Left ventricle myocardium inferior (tissue), 1 donor: Measurements from ENCODE around the gene PAX6. TPM values are rescaled to one million over a fixed set of nuclear protein-coding genes. Genes with fewer than 3 reads are reported as not detected.

ENCODE experiments used
- DNase-seq: peaks from one replicate; pipeline ENCODE4 v3.0.0-alpha.2; 2020
- H3K27ac ChIP-seq: fragments of 200-600 bp; replicated peaks from 2 replicates; pipeline ENCODE4 v1.8.0; 2021
- H3K27me3 ChIP-seq: fragments of 200-600 bp; 2 replicates; pipeline ENCODE4 v1.8.0; 2021; ENCODE audit warnings: low read depth
- H3K36me3 ChIP-seq: fragments of 200-600 bp; 2 replicates; pipeline ENCODE4 v1.8.0; 2021
- H3K4me1 ChIP-seq: fragments of 200-600 bp; 2 replicates; pipeline ENCODE4 v1.8.0; 2021
- H3K4me3 ChIP-seq: fragments of 200-600 bp; 2 replicates; pipeline ENCODE4 v1.8.0; 2021; ENCODE audit warnings: mild to moderate bottlenecking, moderate library complexity
- H3K9me3 ChIP-seq: fragments of 200-600 bp; replicated peaks from 2 replicates; pipeline ENCODE4 v1.8.0; 2021
- intact Hi-C: fragments of 100-400 bp; cut with micrococcal nuclease; formaldehyde crosslinking; loops from one replicate; pipeline ENCODE4 v1.11.0; 2022
- total RNA-seq: library from RNA; stranded (reverse); fragmentation: NEBNext Ultra II Directional; extraction: Animal tissue kit (Norgen Biotek cat#: 25700); gene quantifications from one replicate; pipeline ENCODE4 v1.2.1, GENCODE V29; 2021
- TF ChIP-seq, protein P1 (sequence below): fragments of 200-600 bp; IDR thresholded peaks from 2 replicates; pipeline ENCODE4 v1.8.0; 2021; ENCODE audit warnings: antibody characterized with exemption, mild to moderate bottlenecking, borderline replicate concordance
- donor health status: DM: no; HTN: yes; CAD: no; lungs with severe emphysema.

PAX6 gene
- total RNA-seq, 1 donor from 2014 or later: not detected

DNA sequence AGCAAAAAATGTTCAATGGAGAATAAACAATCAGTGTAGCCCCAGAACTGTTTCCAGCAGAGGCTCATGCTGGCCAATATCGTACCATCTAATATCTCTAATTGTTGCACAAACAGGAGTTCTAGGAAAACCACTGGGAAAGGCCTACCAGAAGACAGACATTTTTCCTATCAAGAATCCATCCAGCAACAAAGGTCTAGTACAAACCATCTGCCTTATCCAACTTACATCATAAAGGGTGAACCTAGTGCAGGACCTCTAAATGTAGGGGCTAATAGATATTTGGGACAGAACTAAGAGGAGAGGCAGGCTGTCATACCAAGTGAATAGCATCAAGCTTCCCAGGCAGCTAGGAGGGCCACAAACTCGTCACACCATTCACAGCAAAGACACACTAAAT, 18.7 kb downstream of the PAX6 start:
- Histone ChIP-seq H3K36me3 (no peaks in the 10 kb centered on the region), H3K9me3 (no peaks in the 10 kb centered on the region), H3K4me3 (no peak overlapping the region), H3K4me1 (peaks cover 4% of the 10 kb centered on the region), H3K27ac (no peak overlapping the region), H3K27me3 (peaks cover 58% of the 10 kb centered on the region)
- intact Hi-C loops: no loop called here
- TF ChIP-seq, protein P1, sequence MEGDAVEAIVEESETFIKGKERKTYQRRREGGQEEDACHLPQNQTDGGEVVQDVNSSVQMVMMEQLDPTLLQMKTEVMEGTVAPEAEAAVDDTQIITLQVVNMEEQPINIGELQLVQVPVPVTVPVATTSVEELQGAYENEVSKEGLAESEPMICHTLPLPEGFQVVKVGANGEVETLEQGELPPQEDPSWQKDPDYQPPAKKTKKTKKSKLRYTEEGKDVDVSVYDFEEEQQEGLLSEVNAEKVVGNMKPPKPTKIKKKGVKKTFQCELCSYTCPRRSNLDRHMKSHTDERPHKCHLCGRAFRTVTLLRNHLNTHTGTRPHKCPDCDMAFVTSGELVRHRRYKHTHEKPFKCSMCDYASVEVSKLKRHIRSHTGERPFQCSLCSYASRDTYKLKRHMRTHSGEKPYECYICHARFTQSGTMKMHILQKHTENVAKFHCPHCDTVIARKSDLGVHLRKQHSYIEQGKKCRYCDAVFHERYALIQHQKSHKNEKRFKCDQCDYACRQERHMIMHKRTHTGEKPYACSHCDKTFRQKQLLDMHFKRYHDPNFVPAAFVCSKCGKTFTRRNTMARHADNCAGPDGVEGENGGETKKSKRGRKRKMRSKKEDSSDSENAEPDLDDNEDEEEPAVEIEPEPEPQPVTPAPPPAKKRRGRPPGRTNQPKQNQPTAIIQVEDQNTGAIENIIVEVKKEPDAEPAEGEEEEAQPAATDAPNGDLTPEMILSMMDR: no peak
- no peak for DNase-seq

DNA sequence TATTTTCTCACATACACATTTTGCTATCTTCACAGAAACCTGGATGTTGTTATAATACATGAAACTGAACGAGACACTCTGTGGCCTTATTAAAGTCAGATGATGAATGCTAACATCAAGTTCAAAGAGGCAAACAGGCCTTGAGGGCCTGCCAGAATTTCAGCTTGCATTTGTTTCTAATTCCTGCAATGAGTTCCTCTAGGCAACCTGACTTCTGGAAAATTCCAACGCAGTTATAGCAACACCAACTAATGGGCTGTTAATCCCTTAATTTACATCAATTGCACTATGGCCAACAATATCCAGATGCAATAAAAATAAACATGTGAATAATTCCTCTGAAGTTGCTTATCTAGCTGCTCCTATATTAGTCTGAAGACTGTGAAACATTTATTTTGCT, 19.1 kb downstream of the PAX6 start:
- TF ChIP-seq, protein P1: no peak
- peaks cover 54% of the 10 kb centered on the region for H3K27me3 ChIP-seq
- intact Hi-C loops: no loop called here

DNA sequence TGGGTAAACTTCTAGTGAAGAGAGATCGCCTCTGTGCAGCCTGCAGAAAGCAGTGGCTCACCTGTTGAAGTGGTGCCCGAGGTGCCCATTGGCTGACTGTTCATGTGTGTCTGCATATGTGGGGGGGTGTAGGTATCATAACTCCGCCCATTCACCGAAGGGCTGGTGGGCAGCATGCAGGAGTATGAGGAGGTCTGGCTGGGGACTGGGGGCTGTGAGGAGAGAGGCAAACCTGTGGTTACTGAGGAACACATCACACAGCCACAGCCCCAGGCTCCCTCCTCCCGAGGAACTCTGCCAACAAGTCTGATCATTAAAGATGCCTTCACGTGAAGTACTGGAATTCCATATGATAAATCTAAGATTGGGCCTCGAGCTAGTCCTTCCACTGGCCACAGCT, 20.5 kb downstream of the PAX6 start:
- H3K27ac ChIP-seq: no peak overlapping the region
- H3K4me3 ChIP-seq: no peak overlapping the region
- no peaks in the 10 kb centered on the region for H3K4me1 ChIP-seq
- no peaks in the 10 kb centered on the region for H3K9me3 ChIP-seq
- no peak for DNase-seq
- peaks cover 40% of the 10 kb centered on the region for H3K27me3 ChIP-seq
- intact Hi-C loops: no loop called here
- TF ChIP-seq, protein P1: no peak
- no peaks in the 10 kb centered on the region for H3K36me3 ChIP-seq

More for the DNA sequence above, 19.1 kb downstream of the PAX6 start:
- no peak overlapping the region for H3K4me3 ChIP-seq
- no peak overlapping the region for H3K27ac ChIP-seq
- H3K36me3 ChIP-seq: no peaks in the 10 kb centered on the region
- DNase-seq: no peak
- no peaks in the 10 kb centered on the region for H3K9me3 ChIP-seq
- no peaks in the 10 kb centered on the region for H3K4me1 ChIP-seq

DNA sequence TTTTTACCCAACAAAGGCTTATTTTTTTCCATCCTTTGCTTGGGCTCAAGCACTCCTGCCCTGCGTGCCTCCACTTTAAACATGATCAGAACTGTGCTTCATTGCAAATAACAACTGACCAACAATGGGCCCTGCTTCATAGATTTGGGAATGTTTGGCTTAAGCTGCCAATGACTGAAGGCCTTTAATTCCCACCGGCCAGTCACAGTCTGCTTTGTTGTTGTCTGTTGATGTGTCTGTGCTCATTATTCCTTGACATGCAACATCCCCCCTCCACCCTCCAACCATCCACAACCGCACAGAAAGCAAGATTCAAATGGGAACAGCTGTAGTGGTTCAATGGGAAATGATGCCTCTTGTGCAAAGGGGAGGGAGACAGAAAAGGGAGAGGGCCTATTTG, 23.0 kb downstream of the PAX6 start:
- Histone ChIP-seq H3K36me3 (no peaks in the 10 kb centered on the region), H3K9me3 (no peaks in the 10 kb centered on the region), H3K4me1 (no peaks in the 10 kb centered on the region), H3K27me3 (peaks cover 18% of the 10 kb centered on the region), H3K4me3 (no peak overlapping the region), H3K27ac (no peak overlapping the region)
- DNase-seq: no peak
- TF ChIP-seq, protein P1: no peak
- intact Hi-C loops: no loop called here

DNA sequence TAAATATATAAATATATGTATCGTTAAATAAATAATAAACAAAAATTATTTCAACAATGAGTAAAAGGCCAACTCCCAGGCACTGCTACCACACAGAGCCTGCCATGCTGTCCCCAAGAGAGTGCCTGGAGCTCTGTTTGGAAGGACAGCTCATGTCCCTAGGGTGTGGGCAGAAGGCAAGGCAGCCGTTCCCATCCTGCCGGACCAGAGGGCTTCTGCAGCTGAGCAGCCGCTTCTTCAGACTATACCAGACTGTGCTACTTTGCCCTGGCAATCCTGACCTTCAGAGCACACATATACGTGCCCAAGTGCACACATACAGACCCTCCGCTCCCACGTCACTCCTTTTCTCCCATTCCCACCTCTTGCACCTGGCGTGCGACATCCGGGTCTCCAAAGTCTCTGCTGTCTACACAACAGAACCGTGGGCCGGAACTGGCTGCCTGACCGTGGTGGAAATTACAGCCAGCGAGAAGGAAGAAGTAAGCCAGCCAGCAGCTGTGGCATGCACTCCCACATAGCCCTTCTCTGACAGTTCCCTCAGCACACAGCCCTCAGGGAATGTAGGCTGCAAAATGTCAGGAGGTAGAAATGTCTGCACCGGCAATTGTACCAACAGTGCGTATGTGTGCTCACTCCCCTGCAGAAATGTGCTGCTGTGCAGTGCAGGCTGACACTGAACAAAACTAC, 24.0 kb downstream of the PAX6 start:
- Histone ChIP-seq H3K27ac (no peak overlapping the region), H3K36me3 (no peaks in the 10 kb centered on the region), H3K4me3 (no peak overlapping the region), H3K4me1 (no peaks in the 10 kb centered on the region), H3K9me3 (no peaks in the 10 kb centered on the region), H3K27me3 (peaks cover 16% of the 10 kb centered on the region)
- DNase-seq: no peak
- intact Hi-C loops: no loop called here
- TF ChIP-seq, protein P1: no peak
